ENCODE data around the gene RBM42. TPM values are rescaled to one million over a fixed set of nuclear protein-coding genes. Genes with fewer than 3 reads are reported as not detected.

The RBM42 gene
- 26.0 and 28.3 TPM in 2 replicates for total RNA-seq

GRCh38 chr19:35628565-35629331, at the start of gene RBM42:
RBM42 (plus strand) TSS chr19:35629036; CDS start chr19:35629154, 118 bp downstream.

GRCh38 chr19:35585848-35586247, 43.0 kb upstream of the RBM42 start, which contains the start of gene PMIS2:
PMIS2 (plus strand) TSS chr19:35586173; CDS start chr19:35586260, 87 bp downstream.

GRCh38 chr19:35612559-35613321, 16.1 kb upstream of the RBM42 start, which contains the start of gene HAUS5:
HAUS5 (plus strand) TSS chr19:35612735; CDS start chr19:35612795, 60 bp downstream.

GRCh38 chr19:35641515-35642151, 12.8 kb downstream of the RBM42 start, which contains the start of gene ETV2:
ETV2 (plus strand) TSS chr19:35641745; CDS start chr19:35642461, 716 bp downstream.

GRCh38 chr19:35648017-35648961, 19.5 kb downstream of the RBM42 start, which contains the start of gene COX6B1:
COX6B1 (plus strand) TSS chr19:35648323; CDS start chr19:35651244, 2,921 bp downstream.

GRCh38 chr19:35666251-35666913, 37.5 kb downstream of the RBM42 start, which contains the start of gene UPK1A:
UPK1A (plus strand) TSS chr19:35666517; CDS start chr19:35666813, 296 bp downstream.

Other genes with a start within 250 kb of the RBM42 start
- gene FFAR2, start 180.8 kb upstream of the RBM42 start, total RNA-seq, result not detected in 2 replicates
- not detected in 2 replicates for gene KRTDAP, start 138.6 kb upstream of the RBM42 start, total RNA-seq
- not detected in 2 replicates for gene DMKN, start 115.4 kb upstream of the RBM42 start, total RNA-seq
- not detected in 2 replicates for gene SBSN, start 100.7 kb upstream of the RBM42 start, total RNA-seq
- gene GAPDHS, start 95.6 kb upstream of the RBM42 start, total RNA-seq, result 0.09 TPM in 1 of 2 replicates, not detected in the other
- gene TMEM147, start 83.4 kb upstream of the RBM42 start, total RNA-seq, result 48.7 and 50.9 TPM in 2 replicates
- not detected in 2 replicates for gene ATP4A, start 65.4 kb upstream of the RBM42 start, total RNA-seq
- gene PMIS2, start 42.9 kb upstream of the RBM42 start, total RNA-seq, result not detected in 2 replicates
- 3.3 and 3.5 TPM in 2 replicates for gene HAUS5, start 16.3 kb upstream of the RBM42 start, total RNA-seq
- gene ETV2, start 12.7 kb downstream of the RBM42 start, total RNA-seq, result 0.17 and 0.87 TPM in 2 replicates
- 292 and 462 TPM in 2 replicates for gene COX6B1, start 19.3 kb downstream of the RBM42 start, total RNA-seq
- not detected in 2 replicates for gene UPK1A, start 37.5 kb downstream of the RBM42 start, total RNA-seq
- not detected in 2 replicates for gene ZBTB32, start 75.5 kb downstream of the RBM42 start, total RNA-seq
- 4.2 and 4.3 TPM in 2 replicates for gene KMT2B, start 89.0 kb downstream of the RBM42 start, total RNA-seq
- gene IGFLR1, start 113.4 kb downstream of the RBM42 start, total RNA-seq, result 0.34 and 0.65 TPM in 2 replicates
- 2.8 and 3.8 TPM in 2 replicates for gene U2AF1L4, start 116.4 kb downstream of the RBM42 start, total RNA-seq
- gene PSENEN, start 116.6 kb downstream of the RBM42 start, total RNA-seq, result 17.0 and 19.9 TPM in 2 replicates
- gene LIN37, start 119.5 kb downstream of the RBM42 start, total RNA-seq, result 4.0 and 4.3 TPM in 2 replicates
- gene HSPB6, start 128.0 kb downstream of the RBM42 start, total RNA-seq, result 0.09 and 0.11 TPM in 2 replicates
- gene PROSER3, start 129.1 kb downstream of the RBM42 start, total RNA-seq, result 0.95 and 1.1 TPM in 2 replicates
- gene ARHGAP33, start 146.5 kb downstream of the RBM42 start, total RNA-seq, result 0.95 and 1.4 TPM in 2 replicates
- gene PRODH2, start 183.8 kb downstream of the RBM42 start, total RNA-seq, result not detected in 2 replicates
- not detected in 2 replicates for gene NPHS1, start 223.5 kb downstream of the RBM42 start, total RNA-seq
- gene KIRREL2, start 227.9 kb downstream of the RBM42 start, total RNA-seq, result not detected in 2 replicates
- gene APLP1, start 239.5 kb downstream of the RBM42 start, total RNA-seq, result 0.98 and 1.8 TPM in 2 replicates